NK-92 (cell line): Measurements from ENCODE around the gene CCDC57.

ENCODE experiments used
- DNase-seq: peaks from one replicate; lab custom pipeline; 2025; ENCODE audit not compliant: unreplicated experiment; lab: John Stamatoyannopoulos, UW

CCDC57 gene

DNA sequence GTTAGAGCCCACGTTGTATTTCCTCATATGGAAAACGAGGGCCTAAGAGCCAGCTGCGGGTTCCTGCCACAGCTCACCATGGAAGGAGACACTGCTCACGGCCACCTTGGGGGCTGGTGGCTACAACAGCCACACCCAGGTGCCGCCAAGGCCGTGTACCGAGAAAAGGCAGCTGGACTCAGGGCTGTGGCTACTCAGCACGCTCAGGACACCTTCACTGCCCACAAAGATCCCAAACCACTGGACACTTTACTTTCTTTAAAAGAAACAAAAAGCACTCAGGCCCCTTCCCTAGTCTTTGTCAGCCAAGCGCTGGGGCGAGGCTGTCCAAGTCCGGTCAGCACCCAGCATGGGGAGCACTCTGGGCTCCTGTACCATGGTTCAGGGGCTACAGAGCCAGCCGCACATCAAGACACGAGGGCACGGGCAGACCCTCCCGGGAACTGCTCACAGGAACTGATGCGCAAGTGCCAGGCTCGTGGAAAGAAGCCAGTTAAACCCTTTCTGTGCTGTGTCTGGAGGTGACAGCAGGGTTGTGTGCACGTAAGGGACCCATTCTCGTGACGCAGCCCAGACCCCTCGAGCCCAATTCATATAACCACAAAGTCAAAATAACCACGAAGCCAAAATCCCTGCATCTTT lies 34.7 kb upstream of the CCDC57 start:
- DNase-seq: no peak

DNA sequence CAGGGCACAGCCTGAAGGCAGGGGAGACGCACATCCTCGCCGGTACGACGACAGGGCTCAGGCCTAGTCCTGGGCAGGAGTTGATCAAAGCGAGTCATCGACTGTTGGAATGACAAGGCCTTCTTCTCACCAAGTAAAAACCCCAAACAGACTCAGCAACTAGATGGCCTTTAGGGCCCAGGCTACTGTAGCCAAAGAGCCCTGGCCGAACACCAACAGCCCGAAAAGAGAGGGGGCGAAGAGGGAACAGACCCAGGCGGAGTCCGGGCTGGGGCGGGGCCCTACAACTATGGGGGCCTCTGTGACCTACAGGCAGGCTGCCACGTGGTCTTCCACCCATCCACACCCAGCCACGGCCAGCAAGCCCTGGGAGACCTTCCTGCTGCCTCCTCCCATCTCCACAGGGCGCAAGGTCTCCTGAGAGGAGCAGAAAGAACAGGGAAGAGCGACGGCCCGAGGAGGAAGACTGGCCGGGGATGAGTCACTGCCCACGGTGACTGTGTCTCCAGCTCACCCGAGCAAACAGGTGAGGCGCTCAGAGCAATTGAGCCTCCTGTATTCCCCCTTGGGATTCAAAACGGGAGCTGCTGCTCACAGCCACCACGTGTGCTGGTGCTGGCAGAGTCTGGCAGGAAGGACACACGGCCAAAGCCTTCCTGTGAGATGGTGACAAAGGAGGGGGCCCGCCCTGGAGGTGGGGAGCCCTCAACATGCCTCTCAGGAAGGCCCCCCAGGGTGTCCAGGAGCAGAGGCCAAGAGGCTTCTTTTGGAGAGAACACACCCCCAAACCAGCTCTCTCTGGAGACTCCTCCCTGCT lies 33.9 kb upstream of the CCDC57 start:
- no peak for DNase-seq

GRCh38 chr17:82246040-82246364 lies 33.4 kb upstream of the CCDC57 start:
- DNase-seq: no peak

- DNase-seq: no peak
Measured at GRCh38 chr17:82245134-82246039, 32.7 kb upstream of the CCDC57 start.

GRCh38 chr17:82244413-82245133 lies 31.9 kb upstream of the CCDC57 start:
- DNase-seq: no peak

GRCh38 chr17:82243648-82244412 lies 31.2 kb upstream of the CCDC57 start:
- no peak for DNase-seq

- DNase-seq: no peak
Measured at GRCh38 chr17:82242977-82243647, 30.5 kb upstream of the CCDC57 start.

- no peak for DNase-seq
Measured at GRCh38 chr17:82242698-82242976, 30.0 kb upstream of the CCDC57 start.

DNA sequence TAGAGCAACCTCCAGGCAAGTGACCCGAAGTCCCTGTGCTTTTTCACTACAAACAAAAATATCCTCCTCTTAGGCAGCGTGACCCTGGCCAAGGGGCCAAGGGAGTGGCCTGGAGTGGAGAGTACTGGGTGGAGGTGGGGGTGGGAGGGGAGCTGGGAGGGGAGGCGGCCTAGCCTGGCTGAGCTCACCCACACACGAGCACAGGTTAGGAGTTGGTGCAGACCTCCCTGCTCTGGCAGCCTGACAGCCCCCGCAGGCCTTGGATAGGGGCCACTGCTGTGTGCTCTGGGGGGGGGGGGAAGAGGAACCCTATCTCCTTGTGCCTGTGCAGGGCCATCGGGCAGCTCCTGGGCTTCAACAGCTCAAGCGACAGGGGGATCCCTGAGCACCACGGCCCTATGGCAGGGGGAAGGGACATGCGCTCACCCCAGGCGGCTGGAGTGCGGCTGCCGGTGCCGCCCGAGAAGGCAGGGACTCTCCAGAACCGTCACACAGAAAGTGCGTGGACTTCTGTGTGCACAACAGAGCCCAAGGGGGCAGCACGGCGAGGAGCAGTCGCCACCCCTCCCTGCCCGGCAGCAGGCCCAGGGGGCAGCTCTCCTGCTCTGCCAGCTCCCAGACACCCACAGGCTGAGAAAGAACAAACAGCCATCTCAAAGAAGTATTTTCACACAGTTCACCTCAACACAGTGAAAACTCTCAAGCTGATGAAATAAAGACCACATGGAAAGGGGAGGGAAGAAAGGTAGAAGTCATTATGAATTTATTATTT lies 29.5 kb upstream of the CCDC57 start:
- no peak for DNase-seq

- no peak for DNase-seq
Measured at GRCh38 chr17:82241183-82241925, 28.7 kb upstream of the CCDC57 start.

DNA sequence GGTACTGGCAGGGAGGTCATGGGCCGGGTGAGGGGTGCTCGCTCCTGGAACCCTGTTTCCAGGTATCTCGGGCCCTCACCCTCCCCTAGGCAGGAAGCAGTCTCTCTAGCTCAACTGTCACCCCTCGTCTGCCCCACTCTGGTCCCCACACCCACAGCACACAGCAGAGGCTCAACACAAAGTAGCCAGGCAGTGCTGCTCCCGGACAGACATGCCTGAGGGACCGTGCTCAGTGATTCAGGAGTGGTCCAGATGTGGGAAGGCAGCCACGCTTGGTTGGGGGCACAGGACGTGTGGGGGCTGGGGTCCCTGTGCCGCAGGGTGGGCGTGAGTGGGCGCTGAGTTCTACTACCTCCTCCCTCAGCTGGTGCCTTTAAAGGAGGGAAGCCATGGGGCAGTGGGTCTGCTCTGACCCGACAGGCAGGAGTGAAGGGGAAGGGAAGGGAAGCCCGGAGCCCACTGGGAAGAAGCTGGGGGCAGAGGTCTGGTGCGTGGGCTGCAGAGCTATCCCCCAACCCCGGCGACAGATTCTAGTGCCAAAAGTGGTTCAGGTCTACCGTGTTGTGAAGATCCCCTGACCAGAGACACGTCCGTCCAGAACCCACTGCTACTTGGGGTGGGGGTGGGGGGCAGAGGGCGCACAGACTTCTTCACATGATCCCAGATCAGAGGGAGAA lies 28.0 kb upstream of the CCDC57 start:
- DNase-seq: no peak

DNA sequence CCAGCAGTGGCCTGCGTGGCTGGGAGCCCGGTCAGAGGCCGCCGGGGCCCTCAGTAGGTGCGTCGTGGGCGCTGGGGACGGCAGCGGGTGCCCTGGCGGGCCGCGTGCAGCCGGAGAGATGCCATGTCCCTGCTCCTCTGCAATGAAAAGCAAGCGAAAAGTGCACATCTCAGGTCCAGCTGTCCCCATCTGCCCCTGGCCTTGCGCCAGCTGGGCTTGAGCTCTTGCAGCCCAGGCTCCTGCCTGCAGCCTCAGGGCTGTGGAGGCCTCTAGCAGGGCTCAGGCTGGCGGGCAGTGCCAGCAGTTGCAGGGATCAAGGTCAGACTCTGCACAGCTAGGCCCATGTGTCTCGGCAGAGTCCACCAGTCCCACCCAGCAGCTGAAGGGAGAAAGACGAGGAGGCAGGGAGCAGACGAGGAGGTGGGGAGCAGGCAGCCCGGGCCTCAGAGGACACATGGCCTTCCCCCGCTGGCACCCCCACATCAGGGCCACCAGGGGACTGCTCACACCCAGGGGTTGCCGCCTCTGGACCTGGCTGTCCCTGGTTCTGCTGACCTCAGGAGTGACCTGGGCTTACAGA lies 27.4 kb upstream of the CCDC57 start:
- DNase-seq: no peak

DNA sequence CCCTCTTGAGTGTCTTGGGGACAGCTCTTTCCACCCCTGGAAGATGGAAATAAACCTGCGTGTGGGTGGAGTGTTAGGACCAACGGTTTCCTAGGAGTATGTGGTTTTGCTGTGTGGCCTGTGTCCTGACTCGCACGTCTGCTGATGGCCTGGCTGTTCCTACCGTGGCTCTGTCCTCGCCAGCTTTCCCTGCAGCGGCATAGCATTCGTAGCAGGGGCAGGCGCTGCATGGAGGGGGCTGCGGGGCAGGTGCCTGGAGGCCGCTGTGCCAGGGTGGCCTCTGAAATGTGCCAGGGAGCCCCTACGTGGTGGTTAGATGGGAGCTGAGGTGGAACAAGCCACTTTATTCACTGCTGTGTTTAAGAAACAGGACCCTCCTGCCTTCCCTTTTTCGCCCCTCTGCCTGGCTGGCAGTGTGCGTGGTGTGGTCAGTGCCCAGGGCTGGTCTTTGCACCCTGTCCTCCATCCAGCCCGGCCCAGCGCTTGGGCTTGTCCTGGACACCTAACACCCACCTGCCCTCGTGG lies 26.8 kb upstream of the CCDC57 start:
- no peak for DNase-seq

- no peak for DNase-seq
Measured at GRCh38 chr17:82238472-82239201, 26.0 kb upstream of the CCDC57 start.

- DNase-seq: no peak
Measured at GRCh38 chr17:82237746-82238471, 25.3 kb upstream of the CCDC57 start.

DNA sequence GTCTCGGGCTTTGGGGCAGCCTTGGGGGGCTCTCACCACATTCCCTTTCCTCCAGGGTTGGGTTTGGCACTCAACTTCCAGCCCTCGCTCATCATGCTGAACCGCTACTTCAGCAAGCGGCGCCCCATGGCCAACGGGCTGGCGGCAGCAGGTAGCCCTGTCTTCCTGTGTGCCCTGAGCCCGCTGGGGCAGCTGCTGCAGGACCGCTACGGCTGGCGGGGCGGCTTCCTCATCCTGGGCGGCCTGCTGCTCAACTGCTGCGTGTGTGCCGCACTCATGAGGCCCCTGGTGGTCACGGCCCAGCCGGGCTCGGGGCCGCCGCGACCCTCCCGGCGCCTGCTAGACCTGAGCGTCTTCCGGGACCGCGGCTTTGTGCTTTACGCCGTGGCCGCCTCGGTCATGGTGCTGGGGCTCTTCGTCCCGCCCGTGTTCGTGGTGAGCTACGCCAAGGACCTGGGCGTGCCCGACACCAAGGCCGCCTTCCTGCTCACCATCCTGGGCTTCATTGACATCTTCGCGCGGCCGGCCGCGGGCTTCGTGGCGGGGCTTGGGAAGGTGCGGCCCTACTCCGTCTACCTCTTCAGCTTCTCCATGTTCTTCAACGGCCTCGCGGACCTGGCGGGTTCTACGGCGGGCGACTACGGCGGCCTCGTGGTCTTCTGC lies 24.6 kb upstream of the CCDC57 start:
- no peak for DNase-seq
